Stimulated activated CD8-positive, alpha-beta memory T cell treated with anti-CD3 and anti-CD28 coated beads, Interleukin-12 subunit alpha, Interleukin-12 subunit beta, amount 100 ng/mL, for 4 hours (primary cell): ENCODE measurements around the gene ITCH.

ENCODE experiments used
- DNase-seq: peaks from one replicate; pipeline ENCODE4 v3.0.0-alpha.2; 2020; ENCODE audit warnings: low read depth

The ITCH gene

GRCh38 chr20:34532320-34532719 is 169.2 kb downstream of the ITCH start:
- no peak for DNase-seq

- DNase-seq: no peak
Measured at GRCh38 chr20:34532756-34533155, 169.7 kb downstream of the ITCH start.

- DNase-seq: no peak
Measured at GRCh38 chr20:34534391-34535165, 171.5 kb downstream of the ITCH start.

- DNase-seq: no peak
Measured at GRCh38 chr20:34535301-34535840, 172.3 kb downstream of the ITCH start.

GRCh38 chr20:34535857-34536256 is 172.8 kb downstream of the ITCH start:
- no peak for DNase-seq

GRCh38 chr20:34536798-34537394 is 173.8 kb downstream of the ITCH start:
- DNase-seq: no peak

- DNase-seq: no peak
Measured at GRCh38 chr20:34537651-34538050, 174.6 kb downstream of the ITCH start.

GRCh38 chr20:34538671-34539123 is 175.6 kb downstream of the ITCH start:
- no peak for DNase-seq

- no peak for DNase-seq
Measured at GRCh38 chr20:34539756-34540155, 176.7 kb downstream of the ITCH start.

- no peak for DNase-seq
Measured at GRCh38 chr20:34540596-34541263, 177.7 kb downstream of the ITCH start.

GRCh38 chr20:34541264-34541901 is 178.3 kb downstream of the ITCH start:
- no peak for DNase-seq

- no peak for DNase-seq
Measured at GRCh38 chr20:34541917-34542316, 178.8 kb downstream of the ITCH start.

- no peak for DNase-seq
Measured at GRCh38 chr20:34542439-34542838, 179.4 kb downstream of the ITCH start.

GRCh38 chr20:34543463-34544056 is 180.5 kb downstream of the ITCH start:
- no peak for DNase-seq

GRCh38 chr20:34544109-34544796 is 181.2 kb downstream of the ITCH start:
- no peak for DNase-seq

GRCh38 chr20:34546751-34547181 is 183.7 kb downstream of the ITCH start:
- DNase-seq: no peak

GRCh38 chr20:34547844-34548613 is 185.0 kb downstream of the ITCH start:
- DNase-seq: no peak

GRCh38 chr20:34549291-34549928 is 186.3 kb downstream of the ITCH start:
- DNase-seq: no peak

GRCh38 chr20:34549929-34550305 is 186.8 kb downstream of the ITCH start:
- DNase-seq: no peak

- DNase-seq: no peak
Measured at GRCh38 chr20:34552569-34552968, 189.5 kb downstream of the ITCH start.
